Measurements from ENCODE around the gene COG5.

The COG5 gene

GRCh38 chr7:107563775-107564552 lies at the start of gene COG5, which contains the start of gene DUS4L:
Gene COG5 (minus strand): TSS chr7:107563920. CDS start chr7:107563896, 24 bp downstream.
Gene DUS4L (plus strand): TSS chr7:107563971. CDS start chr7:107567071, 3,100 bp downstream.
- FAIRE-seq = peak; percentile 20
- peak; percentile 69 for DNase-seq (ENCODE audit: insufficient read length, low spot score)

DNA sequence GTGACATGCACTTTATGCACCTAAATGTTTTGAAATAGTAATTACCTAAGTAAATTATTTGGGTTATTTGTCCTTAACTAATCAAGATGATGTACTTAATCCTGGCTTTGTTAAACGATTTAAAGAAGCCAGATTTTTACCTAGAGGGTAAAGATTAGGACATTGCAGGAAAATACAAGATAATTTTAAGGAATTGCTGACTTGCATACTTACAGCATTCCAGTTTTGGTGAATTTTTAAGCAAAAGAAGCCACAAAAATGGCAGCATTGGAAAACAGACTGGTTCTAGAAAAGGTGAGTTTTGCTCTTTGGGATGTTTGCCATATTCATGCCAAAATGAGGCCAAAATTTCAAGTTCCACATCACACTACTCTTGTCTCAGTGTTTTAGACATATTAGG lies 49.7 kb upstream of the COG5 start:
- no peak for DNase-seq (ENCODE audit: insufficient read length, low spot score)
- no peak for FAIRE-seq

- FAIRE-seq = no peak
- no peak for DNase-seq (ENCODE audit: insufficient read length, low spot score)
Measured at GRCh38 chr7:107610323-107610722, 46.6 kb upstream of the COG5 start.

DNA sequence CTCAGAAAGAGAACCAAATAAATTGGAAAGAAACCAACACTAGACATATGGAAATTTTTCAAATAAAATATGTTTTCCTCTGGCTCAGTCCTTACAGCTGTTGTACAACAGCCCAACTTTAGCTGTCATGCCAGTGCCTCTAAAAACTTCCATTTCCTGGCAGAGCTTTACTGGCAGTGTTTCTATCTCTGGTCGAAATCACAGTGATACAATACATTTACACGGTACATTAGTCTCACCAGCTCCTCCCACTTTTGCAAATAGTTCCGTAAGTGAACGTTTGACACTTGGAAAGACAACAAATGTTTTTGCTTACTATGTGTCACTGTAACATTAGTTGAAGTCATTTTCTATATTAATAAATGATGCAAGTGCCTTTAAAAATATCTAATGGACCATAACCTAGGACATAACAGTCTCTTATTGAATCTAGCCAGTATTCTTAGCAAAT lies 46.1 kb upstream of the COG5 start:
- no peak for DNase-seq (ENCODE audit: insufficient read length, low spot score)
- no peak for FAIRE-seq

GRCh38 chr7:107606303-107606702 lies 42.6 kb upstream of the COG5 start:
- no peak for FAIRE-seq
- DNase-seq (ENCODE audit: insufficient read length, low spot score) = no peak

DNA sequence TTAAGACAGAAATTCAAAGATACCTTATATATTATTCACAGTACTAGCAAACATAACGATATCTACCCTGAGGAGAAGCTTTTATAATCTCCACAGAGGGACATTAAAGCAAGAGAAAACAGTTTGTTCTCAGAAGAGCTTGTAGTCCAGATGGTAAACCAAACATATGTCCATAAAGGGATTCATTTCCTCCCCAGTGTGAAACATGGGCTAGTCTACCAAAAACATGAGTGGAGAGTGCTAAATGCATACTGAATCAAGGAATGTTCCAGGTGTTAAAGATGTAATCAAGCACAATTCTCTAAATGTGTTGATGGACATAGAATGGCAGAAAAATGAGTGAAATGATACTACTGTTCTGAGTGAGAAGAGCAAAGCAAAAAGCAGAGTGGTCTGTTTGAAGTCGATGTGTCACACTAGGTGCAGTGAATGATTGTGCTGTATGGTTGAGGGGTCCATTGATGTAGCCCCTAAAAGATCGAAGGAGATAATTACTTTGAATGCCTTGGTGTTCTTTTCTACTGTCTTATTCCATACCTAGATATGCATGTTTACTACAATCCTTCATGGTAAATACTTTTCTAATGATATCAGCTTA lies 41.6 kb upstream of the COG5 start:
- DNase-seq (ENCODE audit: insufficient read length, low spot score) = no peak
- no peak for FAIRE-seq

DNA sequence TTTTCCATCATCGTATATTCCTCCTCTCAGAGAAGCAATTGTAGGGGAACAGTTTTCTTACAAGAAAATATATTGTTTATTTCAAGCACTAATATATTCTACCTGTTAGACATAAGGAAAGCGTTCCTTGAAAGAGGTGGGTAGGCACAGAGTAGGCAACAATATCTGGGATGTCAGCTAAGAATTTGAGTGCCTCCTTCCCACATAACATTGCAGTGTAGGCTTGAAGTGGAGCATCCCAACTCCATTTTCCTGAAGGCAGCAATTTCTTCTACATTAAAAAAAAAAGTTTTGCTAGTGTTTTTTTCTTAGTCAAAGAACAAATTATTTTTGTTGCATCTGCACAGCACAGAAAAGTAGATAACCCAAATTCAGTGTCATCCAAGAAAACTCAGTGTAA lies 37.1 kb upstream of the COG5 start:
- FAIRE-seq = no peak

GRCh38 chr7:107599262-107599661 lies 35.5 kb upstream of the COG5 start:
- FAIRE-seq = no peak

More for the DNA sequence above, 37.1 kb upstream of the COG5 start:
- no peak for DNase-seq (ENCODE audit: insufficient read length, low spot score)

GRCh38 chr7:107597953-107598352 lies 34.2 kb upstream of the COG5 start:
- no peak for FAIRE-seq
- DNase-seq (ENCODE audit: insufficient read length, low spot score) = no peak

More at GRCh38 chr7:107599262-107599661, 35.5 kb upstream of the COG5 start:
- DNase-seq (ENCODE audit: insufficient read length, low spot score) = no peak

GRCh38 chr7:107597582-107597916 lies 33.8 kb upstream of the COG5 start:
- DNase-seq (ENCODE audit: insufficient read length, low spot score) = no peak
- FAIRE-seq = no peak

DNA sequence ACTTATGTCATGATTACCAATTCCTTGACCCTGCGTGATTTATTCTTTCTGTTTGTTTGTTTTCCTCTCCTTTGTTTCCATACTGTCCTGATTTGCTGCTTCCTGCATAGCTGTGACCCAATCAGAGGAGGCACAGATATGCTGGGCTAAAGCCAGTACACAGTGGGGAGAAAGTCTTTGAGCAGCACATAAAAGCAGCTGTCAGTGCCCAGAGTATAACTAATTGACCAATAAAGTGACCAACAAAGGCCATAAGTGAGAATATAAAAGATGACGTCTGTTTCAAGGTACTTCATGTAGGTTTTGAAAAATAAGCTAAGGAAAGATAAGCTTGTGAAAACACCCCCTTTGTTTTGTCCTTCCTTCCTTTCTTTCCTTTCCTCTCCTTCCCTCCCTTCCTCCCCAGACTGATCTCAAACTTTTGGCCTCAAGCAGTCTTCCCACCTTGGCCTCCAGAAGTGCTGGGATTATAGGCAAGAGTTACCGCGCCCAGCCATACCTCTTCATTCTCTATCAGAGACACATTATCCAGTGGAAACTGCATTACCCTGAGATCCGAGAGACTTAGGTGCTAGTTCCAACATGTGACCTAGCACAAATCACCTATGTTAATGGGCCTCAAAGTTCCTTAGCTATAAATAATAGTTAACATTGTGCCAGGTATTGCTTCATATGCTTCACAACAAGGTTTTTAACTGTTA lies 33.3 kb upstream of the COG5 start:
- DNase-seq (ENCODE audit: insufficient read length, low spot score) (no peak), FAIRE-seq (no peak)

GRCh38 chr7:107594961-107595737 lies 31.4 kb upstream of the COG5 start:
- no peak for FAIRE-seq
- peak; percentile 12 for DNase-seq (ENCODE audit: insufficient read length, low spot score)

GRCh38 chr7:107593025-107593410 lies 29.3 kb upstream of the COG5 start:
- no peak for FAIRE-seq
- no peak for DNase-seq (ENCODE audit: insufficient read length, low spot score)

GRCh38 chr7:107592361-107593024 lies 28.8 kb upstream of the COG5 start:
- no peak for DNase-seq (ENCODE audit: insufficient read length, low spot score)

GRCh38 chr7:107591421-107591820 lies 27.7 kb upstream of the COG5 start:
- DNase-seq (ENCODE audit: insufficient read length, low spot score) (no peak), FAIRE-seq (no peak)

More at GRCh38 chr7:107592361-107593024, 28.8 kb upstream of the COG5 start:
- FAIRE-seq = no peak

GRCh38 chr7:107588529-107589130 lies 24.9 kb upstream of the COG5 start:
- no peak for FAIRE-seq

DNA sequence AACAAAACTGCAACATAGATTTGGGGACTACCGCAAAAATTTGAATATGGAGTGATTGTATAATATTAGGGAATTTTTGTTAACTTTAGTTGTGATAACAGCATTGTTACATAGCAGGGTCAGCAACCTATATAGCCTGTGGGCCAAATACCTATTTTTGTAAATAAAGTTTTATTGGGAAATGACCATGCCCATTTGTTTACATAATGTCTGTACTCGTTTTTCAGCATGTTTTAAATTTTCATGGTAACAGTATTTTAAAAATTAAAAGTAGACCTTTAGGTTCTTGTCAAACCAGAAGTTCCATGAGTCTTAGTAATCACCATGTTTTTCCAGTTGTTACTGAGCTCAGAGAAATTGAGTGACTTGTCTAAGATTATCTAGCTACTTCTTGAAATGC lies 21.0 kb upstream of the COG5 start:
- no peak for DNase-seq (ENCODE audit: insufficient read length, low spot score)
- FAIRE-seq = no peak

More at GRCh38 chr7:107588529-107589130, 24.9 kb upstream of the COG5 start:
- no peak for DNase-seq (ENCODE audit: insufficient read length, low spot score)

DNA sequence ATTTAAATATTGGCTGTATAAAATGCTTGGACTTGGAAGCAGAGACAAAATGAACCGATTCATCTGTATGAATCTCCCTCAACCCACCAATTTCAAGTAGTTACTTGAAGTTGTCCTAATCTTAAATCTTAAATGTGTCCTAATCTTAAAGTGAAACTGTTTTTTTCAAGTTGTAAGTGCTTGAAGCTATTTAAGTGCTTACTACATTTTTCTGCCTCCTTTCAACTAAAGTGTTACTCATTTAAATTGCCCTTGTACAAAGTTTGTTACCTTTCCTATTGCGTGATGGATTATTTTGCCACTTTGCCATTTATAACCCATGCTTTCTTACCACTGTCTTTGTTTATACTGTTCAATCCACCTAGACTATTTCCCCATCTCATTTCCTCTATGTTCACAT lies 19.2 kb upstream of the COG5 start:
- DNase-seq (ENCODE audit: insufficient read length, low spot score) (no peak), FAIRE-seq (no peak)

- FAIRE-seq (no peak), DNase-seq (ENCODE audit: insufficient read length, low spot score) (no peak)
Measured at GRCh38 chr7:107581387-107582013, 17.8 kb upstream of the COG5 start.

All from HTR-8/SVneo (cell line).